Measurements from ENCODE around the gene FOSL1. TPM values are rescaled to one million over a fixed set of nuclear protein-coding genes. Genes with fewer than 3 reads are reported as not detected.
A peak's percentile ranks its signal among the peaks of the same experiment; 100 is the strongest.

The FOSL1 gene
- total RNA-seq, 2 donors from 2014 or later = 1.8 TPM; not detected in 1

DNA sequence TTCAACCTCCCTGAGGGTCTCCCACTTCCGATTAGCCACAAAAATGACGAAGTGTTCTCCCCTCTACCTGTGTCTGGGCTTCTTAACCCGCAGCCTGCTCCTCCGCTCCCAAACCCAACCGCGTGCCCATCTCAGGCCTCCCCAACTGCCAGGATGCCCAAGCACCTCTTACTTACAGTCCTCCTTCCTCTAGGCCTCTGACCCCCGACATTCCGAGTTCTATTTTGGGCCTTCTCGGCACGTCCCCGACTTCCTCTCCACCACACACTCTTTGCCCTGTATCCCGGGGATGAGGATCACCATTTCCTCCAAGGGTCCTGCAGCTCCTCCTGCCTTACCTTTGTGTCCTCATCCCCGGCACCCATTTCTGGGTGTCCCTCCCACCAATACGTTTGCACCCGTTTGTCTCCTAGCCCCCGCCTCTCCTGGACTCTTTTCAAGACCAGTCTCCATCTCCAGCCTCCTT, 40.3 kb downstream of the FOSL1 start:
- Mint-ChIP-seq H3K4me1 (peaks cover 21% of the 10 kb centered on the region), H3K4me3 (peak overlapping the region; percentile 88), H3K27me3 (ENCODE audit: insufficient read depth) (no peaks in the 10 kb centered on the region), H3K27ac (peak overlapping the region; percentile 97), H3K9me3 (no peaks in the 10 kb centered on the region), H3K36me3 (ENCODE audit: low read depth) (peaks cover 48% of the 10 kb centered on the region)
- Histone ChIP-seq H3K27ac (ENCODE audit: low read depth, low read length) (peak overlapping the region; percentile 91), H3K9me3 (ENCODE audit: control insufficient read depth, low read length) (no peaks in the 10 kb centered on the region), H3K36me3 (ENCODE audit: control insufficient read depth, insufficient read depth, low read length) (peaks cover 53% of the 10 kb centered on the region), H3K4me1 (ENCODE audit: control insufficient read depth, insufficient read depth, low read length) (peaks cover 10% of the 10 kb centered on the region), H3K27me3 (ENCODE audit: control insufficient read depth, insufficient read depth, low read length, poor library complexity, severe bottlenecking) (no peaks in the 10 kb centered on the region), H3K9ac (ENCODE audit: extremely low read depth, low read length, poor library complexity, severe bottlenecking) (peak overlapping the region; percentile 64), H3K4me3 (ENCODE audit: low read length) (peak overlapping the region; percentile 97)
- TF ChIP-seq, protein P1, sequence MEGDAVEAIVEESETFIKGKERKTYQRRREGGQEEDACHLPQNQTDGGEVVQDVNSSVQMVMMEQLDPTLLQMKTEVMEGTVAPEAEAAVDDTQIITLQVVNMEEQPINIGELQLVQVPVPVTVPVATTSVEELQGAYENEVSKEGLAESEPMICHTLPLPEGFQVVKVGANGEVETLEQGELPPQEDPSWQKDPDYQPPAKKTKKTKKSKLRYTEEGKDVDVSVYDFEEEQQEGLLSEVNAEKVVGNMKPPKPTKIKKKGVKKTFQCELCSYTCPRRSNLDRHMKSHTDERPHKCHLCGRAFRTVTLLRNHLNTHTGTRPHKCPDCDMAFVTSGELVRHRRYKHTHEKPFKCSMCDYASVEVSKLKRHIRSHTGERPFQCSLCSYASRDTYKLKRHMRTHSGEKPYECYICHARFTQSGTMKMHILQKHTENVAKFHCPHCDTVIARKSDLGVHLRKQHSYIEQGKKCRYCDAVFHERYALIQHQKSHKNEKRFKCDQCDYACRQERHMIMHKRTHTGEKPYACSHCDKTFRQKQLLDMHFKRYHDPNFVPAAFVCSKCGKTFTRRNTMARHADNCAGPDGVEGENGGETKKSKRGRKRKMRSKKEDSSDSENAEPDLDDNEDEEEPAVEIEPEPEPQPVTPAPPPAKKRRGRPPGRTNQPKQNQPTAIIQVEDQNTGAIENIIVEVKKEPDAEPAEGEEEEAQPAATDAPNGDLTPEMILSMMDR (conservative IDR thresholded peaks at IDR 0.05) = no peak
- DNase-seq = no peak
- WGBS, 2 experiments (ENCODE audit: insufficient coverage in 1 of 2, insufficient read length in 1 of 2) = 2% methylated on average over 16 of the region's 16 CpGs

DNA sequence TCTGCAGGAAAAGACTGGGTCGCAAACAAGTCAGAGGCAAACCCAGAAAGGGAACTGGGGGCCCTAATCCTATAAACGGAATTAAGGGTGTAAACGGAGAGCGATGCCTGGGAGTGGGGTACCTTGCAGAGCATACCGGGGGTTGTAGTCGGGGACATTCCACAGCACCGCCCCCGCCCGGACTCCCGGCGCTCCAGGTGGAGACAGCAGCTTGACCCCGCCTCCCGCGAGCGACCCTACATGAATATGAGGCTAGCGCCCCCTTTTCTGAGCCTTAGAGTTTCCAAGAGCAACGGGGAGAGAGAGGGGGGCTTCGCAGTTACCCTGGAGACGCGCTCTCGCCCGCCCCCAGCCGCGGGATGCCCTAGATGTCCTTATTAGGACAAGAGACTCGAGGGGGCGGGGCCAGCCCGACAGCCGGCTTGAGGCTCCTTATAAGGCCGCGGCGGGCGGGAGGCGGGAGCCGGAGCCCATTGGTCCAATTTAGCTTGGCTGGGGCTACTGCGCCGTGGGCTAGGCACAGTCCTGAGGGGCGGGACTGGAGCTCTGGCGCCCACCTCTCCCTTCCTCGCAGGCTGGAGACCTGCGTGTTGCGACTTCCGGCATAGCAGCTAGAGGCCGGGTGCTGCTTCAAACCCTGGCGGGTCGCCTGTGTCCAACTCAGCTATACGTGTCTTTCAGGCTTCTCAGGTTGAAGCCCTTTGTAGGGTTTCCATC, 40.9 kb downstream of the FOSL1 start:
- Mint-ChIP-seq H3K27ac (peak overlapping the region; percentile 97), H3K4me3 (peak overlapping the region; percentile 88), H3K36me3 (ENCODE audit: low read depth) (peaks cover 51% of the 10 kb centered on the region), H3K9me3 (no peaks in the 10 kb centered on the region), H3K4me1 (peaks cover 21% of the 10 kb centered on the region), H3K27me3 (ENCODE audit: insufficient read depth) (no peaks in the 10 kb centered on the region)
- Histone ChIP-seq H3K4me1 (ENCODE audit: control insufficient read depth, insufficient read depth, low read length) (peaks cover 10% of the 10 kb centered on the region), H3K4me3 (ENCODE audit: low read length) (peak overlapping the region; percentile 97), H3K27ac (ENCODE audit: low read depth, low read length) (peak overlapping the region; percentile 93), H3K9me3 (ENCODE audit: control insufficient read depth, low read length) (no peaks in the 10 kb centered on the region), H3K36me3 (ENCODE audit: control insufficient read depth, insufficient read depth, low read length) (peaks cover 54% of the 10 kb centered on the region), H3K9ac (ENCODE audit: extremely low read depth, low read length, poor library complexity, severe bottlenecking) (peak overlapping the region; percentile 84), H3K27me3 (ENCODE audit: control insufficient read depth, insufficient read depth, low read length, poor library complexity, severe bottlenecking) (no peaks in the 10 kb centered on the region)
- peak; percentile 99 for DNase-seq
- TF ChIP-seq, protein P1 (conservative IDR thresholded peaks at IDR 0.05) = peak; percentile 44
- WGBS, 2 experiments (ENCODE audit: insufficient coverage in 1 of 2, insufficient read length in 1 of 2) = 0% methylated on average over 29 to 46 of the region's 46 CpGs

DNA sequence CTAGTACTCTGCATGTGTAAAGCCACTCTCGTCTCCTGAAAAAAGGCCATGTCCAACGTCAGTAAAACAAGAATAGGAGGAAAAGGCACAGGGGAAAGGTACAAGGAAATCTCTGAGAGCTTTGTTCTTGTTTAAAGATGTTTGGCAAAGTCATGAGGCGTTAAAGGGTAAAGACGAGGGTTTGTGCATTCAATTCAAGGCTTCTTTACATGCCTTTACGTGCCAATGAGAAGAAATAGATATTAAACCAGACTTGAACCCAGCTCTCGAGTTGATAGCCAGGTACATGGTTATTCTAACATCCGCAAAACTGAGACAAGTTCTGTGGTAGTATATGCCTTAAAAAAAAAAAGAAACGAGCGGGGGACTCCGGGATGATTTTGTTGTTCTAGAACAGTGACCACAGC, 41.5 kb downstream of the FOSL1 start:
- peaks cover 21% of the 10 kb centered on the region for H3K4me1 Mint-ChIP-seq
- H3K36me3 Mint-ChIP-seq (ENCODE audit: low read depth) = peaks cover 51% of the 10 kb centered on the region
- TF ChIP-seq, protein P1 (conservative IDR thresholded peaks at IDR 0.05) = no peak
- peak overlapping the region; percentile 97 for H3K27ac Mint-ChIP-seq
- peaks cover 54% of the 10 kb centered on the region for H3K36me3 ChIP-seq (ENCODE audit: control insufficient read depth, insufficient read depth, low read length)
- no peaks in the 10 kb centered on the region for H3K9me3 ChIP-seq (ENCODE audit: control insufficient read depth, low read length)
- H3K9ac ChIP-seq (ENCODE audit: extremely low read depth, low read length, poor library complexity, severe bottlenecking) = peak overlapping the region; percentile 84
- H3K9me3 Mint-ChIP-seq = no peaks in the 10 kb centered on the region
- 0 to 1% methylated on average over 8 to 10 of the region's 10 CpGs for WGBS, 2 experiments (ENCODE audit: insufficient coverage in 1 of 2, insufficient read length in 1 of 2)
- no peak for DNase-seq
- peak overlapping the region; percentile 88 for H3K4me3 Mint-ChIP-seq
- no peaks in the 10 kb centered on the region for H3K27me3 Mint-ChIP-seq (ENCODE audit: insufficient read depth)
- peak overlapping the region; percentile 97 for H3K4me3 ChIP-seq (ENCODE audit: low read length)
- peaks cover 10% of the 10 kb centered on the region for H3K4me1 ChIP-seq (ENCODE audit: control insufficient read depth, insufficient read depth, low read length)
- no peaks in the 10 kb centered on the region for H3K27me3 ChIP-seq (ENCODE audit: control insufficient read depth, insufficient read depth, low read length, poor library complexity, severe bottlenecking)
- peak overlapping the region; percentile 93 for H3K27ac ChIP-seq (ENCODE audit: low read depth, low read length)

All from endodermal cell (in vitro differentiated cells).